ENCODE measurements around the gene RXRG.

The RXRG gene

DNA sequence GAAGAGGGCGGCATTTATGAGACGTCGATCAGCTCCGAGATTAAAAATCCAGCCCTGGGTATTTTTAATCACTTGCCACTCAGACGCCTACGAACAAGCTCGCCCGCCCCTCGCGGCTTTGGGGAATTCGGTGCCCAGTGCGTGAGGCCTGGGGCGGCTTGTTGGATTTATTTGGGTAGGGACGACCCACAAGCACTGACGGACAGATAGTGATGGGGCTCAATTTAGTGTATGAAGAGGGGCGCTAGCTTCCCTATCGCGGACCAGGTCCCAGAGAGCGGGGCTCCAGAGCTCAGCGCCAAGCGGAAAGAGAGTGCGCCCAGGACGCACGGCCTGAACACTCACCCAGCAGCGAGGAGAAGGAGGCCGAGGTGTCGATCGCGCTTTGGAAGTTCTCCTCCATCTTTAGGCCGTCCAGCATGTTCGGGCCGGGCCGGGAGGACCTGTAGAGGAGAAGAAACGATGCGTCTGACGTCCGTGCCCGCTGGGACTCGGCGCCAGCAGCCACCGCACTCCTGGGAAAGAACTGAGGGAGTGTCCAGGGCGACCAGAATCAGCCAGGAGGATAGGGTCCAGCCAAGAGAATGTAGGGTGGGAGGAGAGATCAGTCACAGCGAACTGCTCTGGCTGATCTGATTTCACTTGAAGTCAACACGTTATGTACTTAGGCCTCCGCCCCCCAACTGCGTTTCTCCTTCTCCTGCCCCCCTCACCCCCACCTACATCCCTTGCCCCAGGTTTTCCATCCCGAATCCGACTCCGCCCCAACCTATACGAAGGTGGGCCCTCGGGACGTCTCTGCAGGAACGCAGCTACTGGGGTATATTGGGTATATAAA is 89.6 kb downstream of the RXRG start:
- TF ChIP-seq GATA2 (IDR thresholded peaks at IDR 0.05; ENCODE audit: low read depth, low read length) (no peak), GATA3 (IDR thresholded peaks at IDR 0.05; ENCODE audit: low read depth, low read length) (no peak)

DNA sequence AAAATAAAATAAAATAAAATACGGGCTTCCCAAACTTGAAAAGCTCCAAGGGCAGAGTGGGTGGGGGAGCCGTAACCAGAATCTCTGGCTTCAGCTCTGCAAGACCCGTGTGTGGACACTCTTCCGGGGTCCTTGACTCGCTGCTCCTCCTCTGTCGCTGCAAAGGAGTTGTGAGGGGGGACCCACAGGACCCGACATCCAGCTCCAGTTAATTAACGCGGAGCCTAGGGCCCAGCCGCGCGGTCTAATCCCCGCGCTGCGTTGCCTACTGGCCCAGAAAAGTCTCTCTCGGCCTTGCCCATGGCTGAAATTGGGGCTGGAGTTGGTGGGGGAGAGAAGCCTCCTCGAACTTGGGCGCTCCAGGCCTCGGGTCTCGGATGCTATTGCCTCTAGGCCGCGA is 90.2 kb downstream of the RXRG start:
- TF ChIP-seq GATA2 (IDR thresholded peaks at IDR 0.05; ENCODE audit: low read depth, low read length) (no peak), GATA3 (IDR thresholded peaks at IDR 0.05; ENCODE audit: low read depth, low read length) (no peak)

DNA sequence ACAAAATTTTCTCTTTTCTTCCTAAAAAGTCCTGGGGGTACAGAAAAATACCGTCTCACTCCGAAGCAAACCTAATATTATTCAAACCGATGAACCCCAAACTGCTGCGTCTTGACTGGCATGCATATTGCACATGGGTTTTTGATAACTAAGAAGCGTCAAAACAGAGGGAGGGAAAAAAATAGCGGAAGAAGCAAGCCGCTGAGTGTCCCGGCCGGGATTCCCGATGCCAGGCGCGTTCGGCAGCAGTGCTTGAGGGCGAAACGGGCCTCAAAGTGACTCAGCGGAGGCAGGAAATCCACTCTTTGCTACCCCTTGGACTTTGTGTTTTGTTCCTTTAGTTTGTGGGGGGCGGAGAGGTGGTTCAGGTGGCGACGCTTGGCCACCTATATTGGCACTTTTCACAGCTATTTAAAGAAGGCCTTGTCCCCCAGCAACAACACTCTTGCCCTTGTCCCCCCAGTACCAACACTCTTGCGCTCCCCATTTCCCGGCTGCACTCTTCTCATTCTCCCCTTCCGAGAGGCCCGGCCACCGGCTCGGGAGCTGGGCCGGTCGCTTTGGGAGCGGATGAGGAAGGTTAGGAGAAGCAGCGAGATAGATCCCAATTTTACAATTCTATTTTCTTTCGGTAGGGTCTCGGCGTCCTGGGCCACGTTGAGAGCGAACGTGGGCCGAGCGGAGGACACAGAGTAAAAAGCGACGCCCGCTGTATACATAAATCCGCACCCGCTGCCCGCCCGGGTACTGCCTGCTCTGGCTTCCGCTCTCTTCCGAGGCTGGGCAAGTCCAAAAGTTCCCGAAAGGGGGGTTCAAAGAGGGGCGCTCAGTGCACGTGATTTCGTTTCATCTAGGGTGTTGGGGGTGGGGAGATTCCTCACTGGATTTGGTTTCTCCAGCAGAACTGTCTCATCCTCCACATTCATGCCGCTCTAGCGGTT is 90.9 kb downstream of the RXRG start:
- no peak for TF ChIP-seq GATA3 (IDR thresholded peaks at IDR 0.05; ENCODE audit: low read depth, low read length)
- TF ChIP-seq GATA2 (IDR thresholded peaks at IDR 0.05; ENCODE audit: low read depth, low read length) = no peak

DNA sequence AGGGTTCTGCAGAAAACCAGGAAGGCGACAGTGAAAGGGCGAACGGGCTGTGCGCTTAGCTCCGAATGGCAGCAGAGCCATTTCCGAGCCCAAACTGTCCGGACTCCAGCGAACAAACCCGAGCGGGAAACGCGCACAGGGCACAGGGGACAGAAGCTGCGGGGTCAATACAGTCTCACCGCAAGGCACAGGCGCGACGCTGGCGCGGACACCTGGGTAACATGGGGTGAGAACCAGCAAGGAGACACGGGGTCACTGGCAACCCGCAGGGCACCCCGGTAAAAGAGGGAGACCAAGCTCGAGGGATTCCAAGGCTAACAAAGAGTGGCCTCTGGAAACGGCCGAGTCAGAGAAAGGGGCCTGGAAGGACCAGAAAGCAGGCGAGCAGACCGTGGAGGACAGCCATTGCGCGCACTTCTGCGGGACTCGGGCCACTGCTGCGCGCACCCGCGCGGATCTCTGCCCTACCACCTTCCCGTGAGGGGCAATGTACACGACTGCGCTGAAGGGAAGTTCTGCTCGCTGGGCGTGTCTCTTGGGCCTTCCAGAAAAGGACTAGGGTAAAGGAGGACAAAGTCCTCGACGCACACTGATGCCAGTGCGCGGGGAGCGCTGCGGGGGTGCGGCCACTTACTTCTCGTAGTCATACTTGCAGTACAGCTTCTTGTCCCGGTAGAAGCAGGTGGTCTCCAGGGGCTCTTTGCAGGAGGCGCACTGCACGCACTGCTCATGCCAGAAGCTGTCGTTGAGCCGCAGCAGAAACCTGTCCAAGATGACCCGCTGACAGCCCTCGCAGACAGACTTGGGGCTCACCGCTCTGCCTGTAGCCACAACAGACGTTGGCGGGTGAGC is 92.3 kb downstream of the RXRG start:
- TF ChIP-seq GATA2 (IDR thresholded peaks at IDR 0.05; ENCODE audit: low read depth, low read length) (no peak), GATA3 (IDR thresholded peaks at IDR 0.05; ENCODE audit: low read depth, low read length) (no peak)

DNA sequence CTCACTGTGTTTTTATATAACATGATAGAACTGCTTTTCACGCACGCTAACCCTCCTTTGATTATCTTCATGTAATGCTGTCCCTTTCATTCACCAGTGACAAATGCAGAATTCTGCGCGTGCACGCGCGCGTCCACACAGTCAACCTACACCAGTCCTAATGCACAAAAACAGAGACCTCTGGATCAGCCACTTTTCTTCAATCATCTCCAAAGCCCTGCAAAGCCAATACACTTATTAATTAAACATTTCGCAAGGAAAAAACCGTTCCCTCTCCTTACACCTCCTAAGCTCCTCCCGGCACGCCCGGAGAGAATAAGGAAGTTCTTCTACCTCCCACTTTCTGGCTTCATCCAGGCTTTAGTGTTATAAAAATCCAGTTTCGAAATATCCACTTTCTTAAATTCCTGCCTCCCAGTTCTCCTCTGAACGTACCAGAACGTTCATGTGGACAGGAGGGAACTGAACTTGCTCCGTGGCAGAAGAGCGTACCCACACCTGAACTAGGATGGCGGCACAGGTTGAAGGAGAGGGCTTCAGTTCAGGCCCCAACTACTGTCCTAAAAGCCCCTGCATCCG is 93.0 kb downstream of the RXRG start:
- TF ChIP-seq GATA2 (IDR thresholded peaks at IDR 0.05; ENCODE audit: low read depth, low read length) = no peak
- no peak for TF ChIP-seq GATA3 (IDR thresholded peaks at IDR 0.05; ENCODE audit: low read depth, low read length)

Data from SH-SY5Y (cell line).